K562 (cell line): Measurements from ENCODE around the gene KLKB1. TPM values are rescaled to one million over a fixed set of nuclear protein-coding genes. Genes with fewer than 3 reads are reported as not detected.

ENCODE experiments used
- ATAC-seq: fragments of 200-7000 bp; cut with Tn5 transposase; 3 replicates; pipeline ENCODE4 v1.9.1; 2020; ENCODE audit warnings: moderate library complexity
- BruUV-seq: library from RNA; stranded (reverse); fragments of 400-500 nt; replicated peaks from 2 replicates; lab custom pipeline; 2021; lab: Mats Ljungman, UMichigan
- CTCF ChIA-PET: fragments of 300-600 bp; formaldehyde crosslinking; extraction: SDS; loops from one replicate; lab custom pipeline; 2021; ENCODE audit warnings: low intra/inter-chr PET ratio; lab: Yijun Ruan, JAX
- POLR2A ChIA-PET: fragments of 300-600, 350-650 bp; sonication (Branson Sonifier 250); formaldehyde crosslinking; extraction: SDS; loops from one replicate; lab custom pipeline; 2021; ENCODE audit warnings: antibody characterized with exemption, inconsistent platforms; lab: Yijun Ruan, JAX
- DNase-seq, 4 experiments: peaks; one replicate each; pipeline versions ENCODE4 v3.0.0 to v3.0.0-alpha.2; 2011 to 2018; ENCODE audit warnings: low spot score in 3 of 4, mixed read lengths in 3 of 4; ENCODE audit errors: extremely low read depth in 1 of 4
- FAIRE-seq: peaks from 2 replicates; lab custom pipeline; 2011; peaks lifted over from hg19 to GRCh38; lab: Jason Lieb, UNC
- H2AFZ ChIP-seq: 2 replicates; pipeline ENCODE4 v1.6.0; 2011; ENCODE audit warnings: low read depth, low read length, control low read depth, inconsistent platforms
- H3K27ac ChIP-seq: fragments of 200-600 bp; 3 replicates; pipeline ENCODE4 v1.8.0; 2011; ENCODE audit warnings: low read depth, mild to moderate bottlenecking, control low read depth, inconsistent platforms, low read length, moderate library complexity, mixed read lengths; ENCODE audit errors: extremely low read depth
- H3K27me3 ChIP-seq, 2 experiments: fragments of 300-600 bp in 1 of 2; 2 replicates in 1 of 2; 3 replicates in 1 of 2; pipeline versions ENCODE4 v1.6.0 to v1.8.0; 2011; ENCODE audit warnings: inconsistent platforms in 2 of 2, low read length in 2 of 2, mild to moderate bottlenecking in 1 of 2, mixed read lengths in 1 of 2, moderate library complexity in 1 of 2; ENCODE audit not compliant: control insufficient read depth in 2 of 2, insufficient read depth in 2 of 2
- H3K36me3 ChIP-seq: fragments of 300-600 bp; 3 replicates; pipeline ENCODE4 v1.8.0; 2011; ENCODE audit warnings: mild to moderate bottlenecking, low read length, inconsistent platforms; ENCODE audit not compliant: control insufficient read depth, insufficient read depth
- H3K4me1 ChIP-seq, 2 experiments: fragments of 200-600 bp in 1 of 2; replicated peaks in 1 of 2; 2 replicates in 1 of 2; 3 replicates in 1 of 2; pipeline versions ENCODE4 v1.5.1 to v1.8.0; 2011; ENCODE audit warnings: inconsistent platforms in 2 of 2, low read length in 2 of 2, mild to moderate bottlenecking in 1 of 2, mixed read lengths in 1 of 2, moderate library complexity in 1 of 2; ENCODE audit not compliant: control insufficient read depth in 2 of 2, insufficient read depth in 2 of 2
- H3K4me2 ChIP-seq: 2 replicates; pipeline ENCODE4 v1.6.1; 2011; ENCODE audit warnings: low read length, control low read depth, inconsistent platforms, mixed read lengths; ENCODE audit not compliant: insufficient read depth
- H3K4me3 ChIP-seq: fragments of 200-600 bp; sonication (generic), shearing (Covaris generic); 2 replicates; pipeline ENCODE4 v1.5.1; 2016; ENCODE audit warnings: control low read depth, inconsistent platforms
- H3K79me2 ChIP-seq: fragments of 200-600 bp; 3 replicates; pipeline ENCODE4 v1.8.0; 2011; ENCODE audit warnings: low read length, inconsistent platforms; ENCODE audit not compliant: control insufficient read depth, insufficient read depth
- H3K9ac ChIP-seq, 2 experiments: 2 replicates each; pipeline versions ENCODE4 v1.6.0 to v1.6.1; 2011; ENCODE audit warnings: low read depth in 2 of 2, low read length in 2 of 2, control low read depth in 1 of 2, inconsistent platforms in 1 of 2, mild to moderate bottlenecking in 1 of 2, mixed read lengths in 1 of 2; ENCODE audit not compliant: insufficient read depth in 1 of 2
- H3K9me1 ChIP-seq: one replicate; pipeline ENCODE4 v1.6.0; 2011; ENCODE audit warnings: inconsistent platforms, mild to moderate bottlenecking, low read length, moderate library complexity; ENCODE audit not compliant: control insufficient read depth, insufficient read depth
- H3K9me3 ChIP-seq: replicated peaks from 2 replicates; pipeline ENCODE4 v1.5.1; 2011; ENCODE audit warnings: low read depth, low read length, inconsistent platforms; ENCODE audit not compliant: control insufficient read depth, insufficient read depth
- H4K20me1 ChIP-seq: replicated peaks from 2 replicates; pipeline ENCODE4 v1.6.1; 2011; ENCODE audit warnings: low read length, inconsistent platforms, mixed read lengths; ENCODE audit not compliant: control insufficient read depth, insufficient read depth
- BRF1 ChIP-seq: IDR thresholded peaks from 3 replicates; pipeline ENCODE4 v1.6.1; 2011; ENCODE audit warnings: borderline replicate concordance, mild to moderate bottlenecking; ENCODE audit not compliant: insufficient read length; ENCODE audit errors: extremely low read depth
- ERF ChIP-seq: fragments of 450-650 bp; formaldehyde crosslinking; IDR thresholded peaks from 2 replicates; pipeline ENCODE4 v1.4.0; 2020; ENCODE audit warnings: mild to moderate bottlenecking, mixed read lengths
- KDM2B ChIP-seq: fragments of 250-450 bp; sonication (Bioruptor Pico); IDR thresholded peaks from 2 replicates; pipeline ENCODE4 v1.8.0; 2021; ENCODE audit warnings: mild to moderate bottlenecking, moderate library complexity
- KLF6 ChIP-seq: fragments of 250-450 bp; sonication (Bioruptor Pico); IDR thresholded peaks from 2 replicates; pipeline ENCODE4 v1.4.0; 2020; ENCODE audit warnings: mild to moderate bottlenecking, moderate library complexity, borderline replicate concordance
- MEF2D ChIP-seq: conservative IDR thresholded peaks from 2 replicates; pipeline ENCODE4 v1.6.1; 2016; ENCODE audit warnings: low read depth, missing genetic modification characterization, missing compliant biosample characterization
- NFIX ChIP-seq: fragments of 250-450 bp; sonication (Bioruptor Pico); IDR thresholded peaks from 2 replicates; pipeline ENCODE4 v1.4.0; 2020; ENCODE audit warnings: low read depth, mild to moderate bottlenecking, moderate library complexity
- NKRF ChIP-seq: fragments of 450-650 bp; IDR thresholded peaks from 2 replicates; pipeline ENCODE4 v1.6.1; 2016; ENCODE audit warnings: borderline replicate concordance
- PHF20 ChIP-seq: fragments of 450-650 bp; IDR thresholded peaks from 2 replicates; pipeline ENCODE4 v1.6.1; 2018; ENCODE audit not compliant: partially characterized antibody
- POLR3A ChIP-seq: IDR thresholded peaks from 2 replicates; pipeline ENCODE4 v1.6.1; 2011; ENCODE audit warnings: borderline replicate concordance, mild to moderate bottlenecking, moderate library complexity; ENCODE audit not compliant: insufficient read length, insufficient read depth; ENCODE audit errors: extremely low read depth
- RAD21 ChIP-seq, 2 experiments: fragments of 250-450 bp in 1 of 2; fragments of 450-650 bp in 1 of 2; sonication (Bioruptor Pico) in 1 of 2; formaldehyde crosslinking in 1 of 2; IDR thresholded peaks in 1 of 2; conservative IDR thresholded peaks in 1 of 2; 2 replicates each; pipeline versions ENCODE4 v1.4.0 to v1.8.0; 2020 to 2022; ENCODE audit warnings: mild to moderate bottlenecking in 2 of 2, moderate library complexity in 1 of 2
- SAFB ChIP-seq: fragments of 200-400 bp; formaldehyde crosslinking; IDR thresholded peaks from 2 replicates; pipeline ENCODE4 v1.6.1; 2017; ENCODE audit warnings: low read depth, low read length, borderline replicate concordance
- SMARCE1 ChIP-seq: fragments of 450-650 bp; IDR thresholded peaks from 2 replicates; pipeline ENCODE4 v1.7.1; 2016; ENCODE audit warnings: mild to moderate bottlenecking
- SRF ChIP-seq, 2 experiments: fragments of 250-450, 450-650 bp in 1 of 2; sonication (Bioruptor Pico) in 1 of 2; sonication (generic) in 1 of 2; formaldehyde crosslinking; IDR thresholded peaks; 2 replicates each; pipeline versions ENCODE4 v1.5.0 to v1.5.1; 2020 to 2022; ENCODE audit warnings: mild to moderate bottlenecking in 1 of 2, missing genetic modification reagents in 1 of 2
- TAF9B ChIP-seq: fragments of 450-650 bp; IDR thresholded peaks from 2 replicates; pipeline ENCODE4 v1.6.1; 2018; ENCODE audit warnings: mild to moderate bottlenecking; ENCODE audit not compliant: partially characterized antibody
- ZBED1 ChIP-seq: IDR thresholded peaks from 2 replicates; pipeline ENCODE4 v1.6.1; 2014
- ZNF384 ChIP-seq: IDR thresholded peaks from 2 replicates; pipeline ENCODE4 v1.6.1; 2012; ENCODE audit warnings: low read depth, low read length, improper control_type of control experiment
- WGBS: fragments of 100-300 bp; shearing (Covaris generic); methylation state at CpG from one replicate; pipeline ENCODE4 v1.1.6; 2016; ENCODE audit warnings: low coverage, mixed read lengths; ENCODE audit not compliant: insufficient coverage; ENCODE audit errors: missing lambda C conversion rate; 5-methylcytosine and 5-hydroxymethylcytosine counted together
- in situ Hi-C: fragments of 300-500 bp; cut with MboI; formaldehyde crosslinking; loops from 4 replicates; pipeline ENCODE4 v1.15.0; 2018; ENCODE audit warnings: inconsistent platforms, mixed read lengths
- intact Hi-C: fragments of 100-400 bp; cut with micrococcal nuclease; formaldehyde crosslinking; loops from 2 replicates; pipeline ENCODE4 v1.14.2; 2022
- polyA plus RNA-seq, 8 experiments: library from polyadenylated mRNA; depleted of rRNA in 4 of 8; stranded (reverse) in 5 of 8; unstranded in 3 of 8; fragments of >200 nt; fragmentation: Nextera tagmentation in 2 of 8; fragmentation: Illumina TruSeq in 1 of 8; extraction: Ambion mirVana in 2 of 8; extraction: Trizol in 1 of 8; gene quantifications; 2 replicates each; pipeline versions ENCODE4 v1.2.1 to v1.2.3, GENCODE V29; 2011 to 2014; ENCODE audit warnings: inconsistent platforms in 1 of 8, missing spikeins in 1 of 8
- total RNA-seq, 7 experiments: library from RNA; depleted of rRNA in 6 of 7; stranded (reverse); fragments of >200 nt in 6 of 7; fragmentation: Illumina TruSeq in 2 of 7; extraction: Trizol in 2 of 7; gene quantifications; 2 replicates each; pipeline versions ENCODE4 v1.2.1 to v1.2.3, GENCODE V29; 2011 to 2021; ENCODE audit warnings: low replicate concordance in 1 of 7

Gene KLKB1
- total and polyA plus RNA-seq, 9 of the 15 experiments (the other 6 are each of a cell fraction or from before 2014, with no cell fraction given) = 0.27 TPM; not detected in 8

DNA sequence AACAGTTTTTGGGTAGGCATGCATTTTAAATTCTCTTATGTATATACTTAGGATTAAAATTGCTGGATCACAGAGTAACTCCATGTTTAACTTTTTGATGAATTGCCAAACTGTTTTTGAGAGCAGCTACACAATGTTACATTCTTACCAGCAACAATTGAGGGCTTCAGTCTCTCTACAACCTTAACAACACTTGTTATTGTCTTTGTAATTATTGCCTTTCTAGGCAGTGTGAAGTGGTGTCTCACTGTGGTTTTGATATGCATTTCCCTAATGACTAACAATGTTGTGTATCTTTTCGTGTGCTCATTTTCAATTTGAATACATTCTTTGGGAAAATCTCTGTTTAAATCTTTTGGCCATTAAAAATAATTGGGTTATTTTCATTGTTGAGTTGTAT is 21.3 kb downstream of the KLKB1 start (continued):
- TF ChIP-seq KLF6 (CRISPR knock-in tag) (no peak), SMARCE1 (no peak), MEF2D (tag) (no peak), RAD21 (CRISPR knock-in tag; conservative IDR thresholded peaks at IDR 0.05 in 1 of 2, IDR thresholded peaks at IDR 0.05 in 1 of 2) (no peak), ZBED1 (no peak), NFIX (no peak), SAFB (no peak), ZNF384 (no peak), POLR3A (no peak)

DNA sequence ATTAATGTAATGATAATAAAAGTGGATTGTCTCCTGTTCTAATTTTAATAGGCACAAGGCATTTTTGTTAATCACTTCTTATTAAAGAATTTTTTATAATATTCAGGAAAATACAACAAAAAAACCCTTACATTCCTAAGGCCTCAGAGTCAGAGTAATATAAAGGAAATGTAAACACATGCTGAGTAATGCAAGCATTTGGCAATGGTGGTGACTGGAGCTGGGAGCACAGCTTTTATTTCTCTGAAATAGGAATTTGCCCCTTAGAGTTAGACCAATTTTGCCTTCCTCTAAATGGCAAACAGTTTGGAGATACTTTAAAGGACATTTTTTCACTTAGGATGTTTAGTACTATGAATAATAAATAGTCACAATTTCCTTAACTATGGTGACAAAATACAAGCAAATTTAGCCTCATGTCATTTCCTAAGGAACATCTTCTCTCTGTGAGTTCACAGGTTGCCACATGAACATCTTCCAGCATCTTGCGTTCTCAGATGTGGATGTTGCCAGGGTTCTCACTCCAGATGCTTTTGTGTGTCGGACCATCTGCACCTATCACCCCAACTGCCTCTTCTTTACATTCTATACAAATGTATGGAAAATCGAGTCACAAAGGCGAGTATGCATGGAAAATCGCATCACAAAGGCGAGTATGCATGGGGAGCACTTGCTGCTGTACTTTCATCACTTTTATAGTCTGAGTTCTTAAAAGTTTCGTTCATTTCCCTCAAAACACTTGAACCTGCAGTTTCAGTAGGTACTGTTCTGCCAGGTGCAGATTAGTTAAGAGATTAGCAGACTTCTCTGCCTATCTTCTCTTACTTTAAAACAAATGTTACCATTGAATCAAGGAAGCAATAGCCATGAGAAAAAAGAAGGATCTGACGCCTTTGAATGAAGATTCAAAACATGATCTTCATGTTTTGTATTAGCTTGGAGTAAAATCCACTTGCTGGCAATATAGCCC is 22.8 kb downstream of the KLKB1 start:
- Histone ChIP-seq H2AFZ (no peak overlapping the region), H3K9me1 (no peaks in the 10 kb centered on the region), H3K4me3 (no peak overlapping the region), H3K4me1 (no peaks in the 10 kb centered on the region), H3K9ac (no peak overlapping the region), H3K79me2 (no peaks in the 10 kb centered on the region), H3K9me3 (no peaks in the 10 kb centered on the region), H3K27ac (no peak overlapping the region), H3K4me2 (no peak overlapping the region), H3K27me3 (peaks cover 0 to 15% of the 10 kb centered on the region in 2 experiments; a peak in 4 of 5 replicates), H3K36me3 (no peaks in the 10 kb centered on the region), H4K20me1 (no peaks in the 10 kb centered on the region)
- FAIRE-seq (no peak), ATAC-seq (no peak), DNase-seq (no peak)
- intact Hi-C loops = loop anchor here (10.0 kb wide), 1 partner anchor 185 kb away; the partner anchor contains the start of gene TLR3
- no peak for TF ChIP-seq KDM2B (CRISPR knock-in tag)
- no peak for TF ChIP-seq SRF (CRISPR knock-in tag; IDR thresholded peaks at IDR 0.05)
- TF ChIP-seq BRF1 = no peak
- no peak for TF ChIP-seq ERF
- TF ChIP-seq NKRF = no peak
- no peak for TF ChIP-seq TAF9B
- no peak for TF ChIP-seq PHF20
- ChIA-PET CTCF (no interaction called here), POLR2A (no interaction called here)
- WGBS = 2% methylated on average over 8 of the region's 8 CpGs
- BruUV-seq = no TSS peak
- in situ Hi-C loops = no loop called here
